ENCODE measurements around the gene SLC22A23.
"Not testable (repeated sequence)": the region's sequence is repeated elsewhere in the genome, so short reads cannot be mapped to it uniquely, and the experiment has no call there.

SLC22A23 gene

GRCh38 chr6:3382326-3383279 lies 74.2 kb downstream of the SLC22A23 start:
- DNase-seq = no peak

GRCh38 chr6:3381233-3381921 lies 75.5 kb downstream of the SLC22A23 start:
- DNase-seq = peak; percentile 79

GRCh38 chr6:3380344-3381232 lies 76.3 kb downstream of the SLC22A23 start:
- no peak for DNase-seq

GRCh38 chr6:3379482-3380060 lies 77.3 kb downstream of the SLC22A23 start:
- no peak for DNase-seq

GRCh38 chr6:3378808-3379207 lies 78.0 kb downstream of the SLC22A23 start:
- not testable (repeated sequence) for DNase-seq

GRCh38 chr6:3378398-3378782 lies 78.5 kb downstream of the SLC22A23 start:
- not testable (repeated sequence) for DNase-seq

- DNase-seq = no peak
These were observed 79.1 kb downstream of the SLC22A23 start for GRCh38 chr6:3377536-3378397.

GRCh38 chr6:3376893-3377535 lies 79.8 kb downstream of the SLC22A23 start:
- no peak for DNase-seq

- no peak for DNase-seq
These were observed 80.8 kb downstream of the SLC22A23 start for GRCh38 chr6:3376064-3376463.

- DNase-seq = no peak
These were observed 83.2 kb downstream of the SLC22A23 start for GRCh38 chr6:3373597-3374203.

GRCh38 chr6:3372912-3373554 lies 83.8 kb downstream of the SLC22A23 start:
- no peak for DNase-seq

GRCh38 chr6:3372184-3372846 lies 84.5 kb downstream of the SLC22A23 start:
- DNase-seq = no peak

GRCh38 chr6:3371222-3371949 lies 85.5 kb downstream of the SLC22A23 start:
- no peak for DNase-seq

- no peak for DNase-seq
These were observed 86.3 kb downstream of the SLC22A23 start for GRCh38 chr6:3370361-3371221.

- no peak for DNase-seq
These were observed 86.9 kb downstream of the SLC22A23 start for GRCh38 chr6:3369985-3370360.

GRCh38 chr6:3368685-3369084 lies 88.2 kb downstream of the SLC22A23 start:
- DNase-seq = no peak

- no peak for DNase-seq
These were observed 89.2 kb downstream of the SLC22A23 start for GRCh38 chr6:3367630-3368029.

All from right hindlimb (tissue), 1 donor.